ENCODE measurements around the gene LRRC61.

Gene LRRC61

GRCh38 chr7:150333659-150334058 is 10.5 kb downstream of the LRRC61 start:
- DNase-seq: no peak

GRCh38 chr7:150334108-150334507 is 11.0 kb downstream of the LRRC61 start:
- DNase-seq: no peak

GRCh38 chr7:150335108-150335773 is 12.1 kb downstream of the LRRC61 start:
- DNase-seq: no peak

- no peak for DNase-seq
Measured at GRCh38 chr7:150335774-150336112, 12.6 kb downstream of the LRRC61 start.

DNA sequence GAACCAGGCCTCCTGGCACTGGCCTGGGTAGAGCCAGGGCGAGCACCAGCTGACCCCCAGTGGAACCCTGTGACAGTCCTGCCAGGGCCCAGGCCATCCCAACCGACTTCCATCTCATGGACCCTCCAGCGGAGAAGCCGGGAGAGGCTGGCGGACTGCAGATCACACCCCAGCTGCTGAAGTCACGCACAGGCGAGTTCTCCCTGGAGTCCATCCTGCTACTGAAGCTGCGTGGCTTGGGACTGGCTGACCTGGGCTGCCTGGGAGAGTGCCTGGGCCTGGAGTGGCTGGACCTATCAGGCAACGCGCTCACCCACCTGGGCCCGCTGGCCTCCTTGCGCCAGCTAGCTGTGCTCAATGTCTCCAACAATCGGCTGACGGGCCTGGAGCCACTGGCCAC is 13.6 kb downstream of the LRRC61 start:
- no peak for DNase-seq

GRCh38 chr7:150337179-150337578 is 14.0 kb downstream of the LRRC61 start:
- no peak for DNase-seq

DNA sequence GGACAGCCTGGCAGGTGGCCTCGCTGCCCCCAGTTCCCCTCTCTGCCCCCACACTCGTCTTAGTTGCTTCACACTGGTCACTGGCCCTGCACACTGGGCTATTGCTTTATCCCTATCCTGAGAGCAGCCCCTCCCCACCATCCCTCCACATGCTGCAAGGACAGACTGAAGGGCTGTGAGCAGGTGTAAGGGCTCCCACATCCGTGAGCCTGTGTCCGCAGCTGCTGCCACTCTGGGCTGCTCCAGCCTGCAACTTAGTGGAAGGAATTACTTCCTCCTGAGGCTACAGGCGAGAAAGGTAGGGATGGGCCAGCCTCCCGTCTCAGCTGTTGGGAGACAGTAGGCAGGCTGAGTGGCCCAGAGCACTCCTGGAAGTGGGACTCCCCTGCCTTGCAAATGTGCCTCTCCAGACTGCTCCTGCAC is 14.5 kb downstream of the LRRC61 start:
- DNase-seq: no peak

- DNase-seq: no peak
Measured at GRCh38 chr7:150338166-150338829, 15.1 kb downstream of the LRRC61 start.

- DNase-seq: no peak
Measured at GRCh38 chr7:150339409-150339809, 16.3 kb downstream of the LRRC61 start.

DNA sequence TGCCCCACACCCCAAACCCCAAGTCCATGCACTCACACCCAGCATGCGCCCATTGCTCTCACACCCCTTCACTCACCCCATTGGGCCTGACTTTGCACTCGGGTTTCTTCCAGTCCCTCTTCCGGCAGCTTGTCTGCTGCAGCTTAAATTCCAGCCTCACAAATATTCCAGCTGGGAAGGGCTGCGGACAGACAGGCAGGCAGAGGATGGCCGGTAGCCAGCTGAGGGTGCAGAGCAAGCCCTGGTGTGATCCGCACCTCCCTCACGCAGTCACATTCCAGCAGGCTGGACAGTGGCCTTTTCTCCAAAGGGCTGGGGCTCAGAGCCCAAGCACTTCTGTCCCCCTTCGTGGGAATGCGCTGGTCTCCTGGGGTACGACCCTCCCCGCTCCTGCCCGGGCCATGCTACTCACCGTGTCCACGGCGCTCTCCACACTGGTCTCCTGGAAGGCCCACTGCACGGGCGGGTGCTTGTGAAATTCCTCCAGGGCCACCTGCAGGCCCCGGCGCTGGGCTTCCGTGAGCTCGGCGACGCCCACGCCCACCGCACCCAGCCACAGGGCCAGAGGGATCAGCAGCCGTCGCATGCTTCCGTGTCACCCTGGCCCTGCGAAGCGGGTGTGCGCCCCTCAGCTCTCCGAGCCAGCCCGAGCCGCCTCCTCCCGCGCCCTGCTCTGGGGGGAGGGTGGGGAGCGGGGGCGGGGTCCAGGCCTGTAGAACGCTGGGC is 17.0 kb downstream of the LRRC61 start:
- DNase-seq: no peak

GRCh38 chr7:150340875-150341262 is 17.7 kb downstream of the LRRC61 start:
- no peak for DNase-seq

DNA sequence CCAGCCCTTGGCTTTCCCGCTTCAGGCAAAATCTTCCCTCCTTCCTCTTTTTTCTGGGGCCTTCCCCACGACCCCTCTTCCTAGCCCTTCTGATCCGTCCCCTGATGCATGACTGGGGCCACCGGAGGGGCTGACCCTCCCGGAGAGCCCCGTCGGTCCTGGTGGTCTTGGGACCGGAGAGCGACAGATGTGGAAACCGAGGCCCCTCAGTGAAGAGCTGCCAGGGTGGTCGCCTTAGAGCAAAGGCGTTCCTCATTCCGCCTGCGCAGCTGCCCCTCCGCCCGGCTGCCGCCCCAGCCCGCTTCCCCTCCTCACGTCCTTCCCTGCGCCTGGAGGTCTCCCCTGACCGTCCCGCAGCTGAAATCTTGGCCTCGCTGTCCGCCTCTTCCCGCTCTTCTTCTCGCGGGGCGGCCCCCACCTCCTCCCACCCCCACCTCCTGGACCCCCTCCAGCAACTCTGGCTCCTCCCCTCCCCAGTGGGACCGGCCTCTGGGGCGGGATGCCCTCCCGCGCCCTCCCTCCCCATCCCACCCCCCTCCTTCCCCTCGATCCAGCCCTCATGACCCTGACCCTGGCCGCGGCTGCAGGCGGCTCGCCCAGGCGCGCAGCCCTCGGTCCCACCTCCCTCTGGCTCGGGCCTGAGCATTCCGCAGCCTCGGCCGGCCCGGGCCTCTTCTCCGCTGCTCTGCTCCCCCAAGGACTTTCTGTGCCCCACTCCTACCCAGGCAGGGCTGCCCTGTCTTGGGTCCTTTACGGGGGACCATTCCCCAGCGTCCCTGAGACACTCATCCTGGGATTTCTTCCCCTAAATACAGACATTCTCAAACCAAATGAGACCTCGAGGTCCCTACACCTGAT is 18.3 kb downstream of the LRRC61 start, which contains the start of gene RARRES2:
RARRES2 (minus strand) TSS at position 367 of the 858 bp plus-strand sequence. CDS start 1,020 bp downstream, outside the sequence.
- no peak for DNase-seq

- DNase-seq: no peak
Measured at GRCh38 chr7:150342121-150342408, 18.9 kb downstream of the LRRC61 start.

GRCh38 chr7:150343225-150343624 is 20.1 kb downstream of the LRRC61 start:
- no peak for DNase-seq

- no peak for DNase-seq
Measured at GRCh38 chr7:150344299-150344698, 21.1 kb downstream of the LRRC61 start.

DNA sequence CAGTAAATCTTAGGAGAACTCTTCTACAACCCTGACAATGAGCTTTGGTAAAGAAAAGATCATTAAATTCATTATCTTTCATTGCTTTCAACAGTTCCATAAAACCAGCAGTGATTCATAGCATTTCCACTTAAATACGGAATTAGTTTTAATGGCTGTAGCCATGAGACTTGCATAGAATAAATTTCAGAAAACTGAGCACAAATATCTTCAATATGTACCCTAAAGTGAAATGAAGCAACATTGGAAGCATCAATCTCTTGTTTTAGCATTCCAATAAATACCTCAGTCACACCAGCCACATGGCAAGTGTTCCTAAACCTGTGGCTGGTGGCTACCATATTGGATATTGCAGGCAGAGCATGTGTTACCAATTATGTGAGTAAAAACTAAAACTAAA is 21.9 kb downstream of the LRRC61 start:
- no peak for DNase-seq

DNA sequence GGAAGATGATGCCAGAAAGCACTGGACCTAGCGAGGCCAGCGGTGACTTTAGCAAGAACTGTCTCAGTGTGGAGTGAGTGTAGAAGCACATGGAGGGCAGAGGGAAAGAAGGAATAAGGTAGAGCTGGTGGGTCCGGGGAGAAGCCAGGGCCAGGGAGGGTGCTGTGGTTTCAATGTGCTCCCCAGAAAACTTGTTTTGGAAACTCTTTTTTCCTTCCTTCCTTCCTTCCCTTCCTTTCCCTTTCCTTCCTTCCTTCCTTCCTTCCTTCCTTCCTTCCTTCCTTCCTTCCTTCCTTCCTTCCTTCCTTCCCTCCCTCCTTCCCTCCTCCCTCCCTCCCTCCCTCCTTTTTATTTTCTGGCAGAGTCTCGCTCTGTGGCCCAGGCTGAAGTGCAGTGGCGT is 23.8 kb downstream of the LRRC61 start:
- DNase-seq: no peak

DNA sequence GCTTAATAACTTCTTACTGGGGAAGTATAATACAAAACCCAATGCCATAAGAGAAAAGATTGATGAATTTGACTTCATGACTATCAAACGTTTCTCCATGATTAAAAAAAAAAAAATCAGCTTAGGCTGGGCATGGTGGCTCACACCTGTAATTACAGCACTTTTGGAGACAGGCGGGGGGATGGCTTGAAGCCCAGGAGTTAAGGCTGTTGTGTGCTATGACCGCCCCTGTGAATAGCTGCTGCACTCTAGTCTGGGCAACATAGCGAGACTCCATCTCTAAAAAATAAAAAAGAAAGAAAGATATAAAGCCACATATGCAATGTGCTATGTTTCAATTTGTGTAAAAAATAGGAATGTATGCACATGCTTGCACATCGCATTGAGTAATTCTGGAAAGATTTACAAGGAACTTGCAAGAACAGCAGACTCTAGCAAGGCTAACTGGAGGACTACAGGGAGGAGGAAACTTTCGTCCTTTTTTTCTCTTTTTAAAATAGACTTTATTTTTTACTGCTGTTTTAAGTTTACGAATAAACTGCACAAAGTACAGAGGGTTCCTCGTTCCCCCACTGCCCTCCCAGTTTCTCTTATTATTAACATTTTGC is 28.5 kb downstream of the LRRC61 start:
- DNase-seq: no peak

- no peak for DNase-seq
Measured at GRCh38 chr7:150355666-150356059, 32.5 kb downstream of the LRRC61 start.

GRCh38 chr7:150356265-150356897 is 33.2 kb downstream of the LRRC61 start:
- DNase-seq: no peak

DNA sequence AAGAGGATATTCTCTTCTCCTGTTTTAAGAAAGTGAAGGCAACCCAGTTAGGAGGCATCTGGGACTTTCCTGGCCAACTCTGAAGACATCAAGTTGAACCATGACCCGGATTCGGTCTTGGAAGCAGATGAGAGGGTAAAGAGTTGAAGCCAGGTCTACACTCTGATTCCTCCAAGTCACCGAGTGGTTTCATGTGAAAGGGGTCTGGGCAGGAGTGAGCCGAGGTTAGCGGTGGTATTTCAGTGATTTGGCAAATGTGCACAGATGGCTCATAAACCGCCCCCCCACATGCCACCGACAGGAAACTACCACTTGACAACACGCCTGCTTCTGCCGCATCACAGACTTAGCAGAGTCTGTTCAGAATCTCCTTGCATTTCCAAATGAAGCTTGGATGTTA is 34.1 kb downstream of the LRRC61 start:
- DNase-seq: no peak

DNA sequence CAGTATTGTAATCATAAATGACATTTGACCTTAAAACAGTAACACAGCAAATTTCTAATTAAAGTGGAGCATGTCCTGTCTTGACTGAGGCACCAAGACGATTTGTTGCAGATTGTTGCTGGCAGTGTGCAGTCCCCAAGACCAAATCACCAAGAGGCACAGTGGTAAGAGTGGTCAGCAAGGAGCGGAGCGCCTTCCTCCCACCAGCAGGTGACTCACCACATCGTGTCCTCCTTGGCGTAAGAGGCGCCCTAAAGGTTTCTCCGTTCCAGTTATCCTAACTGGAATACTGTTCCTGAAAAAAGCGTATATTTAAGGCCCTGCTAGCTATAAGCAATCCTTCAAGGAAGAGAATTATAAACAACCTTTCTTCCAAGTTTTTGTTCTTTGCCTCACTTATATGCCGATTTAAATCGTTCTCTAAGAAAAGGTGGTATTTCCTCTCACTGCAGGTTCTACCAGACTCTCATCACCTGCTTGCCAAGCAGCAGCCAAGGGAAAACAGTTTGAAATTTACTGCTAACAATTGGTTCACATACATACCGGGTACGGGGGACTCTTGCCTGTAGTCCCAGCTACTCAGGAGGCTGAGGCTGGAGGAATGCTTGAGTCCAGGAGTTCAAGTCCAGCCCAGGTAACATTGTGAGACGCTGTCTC is 34.7 kb downstream of the LRRC61 start:
- no peak for DNase-seq

Measured in cortex of kidney (tissue), 1 donor.